Neural cell (in vitro differentiated cells): ENCODE measurements around the gene DTNBP1.

Source experiments
- EP300 ChIP-seq: fragments of 450-650 bp; conservative IDR thresholded peaks from 2 replicates; pipeline ENCODE4 v1.6.1; 2014; ENCODE audit warnings: antibody characterized with exemption, mild to moderate bottlenecking, moderate library complexity; ENCODE audit not compliant: poor library complexity, severe bottlenecking
- EZH2 ChIP-seq: fragments of 200-600, 300-800 bp; shearing (Covaris generic), sonication (generic); IDR thresholded peaks from 2 replicates; pipeline ENCODE4 v1.6.1; 2014; ENCODE audit warnings: antibody characterized with exemption, low read length, borderline replicate concordance, mild to moderate bottlenecking; ENCODE audit not compliant: insufficient read depth, poor library complexity, severe bottlenecking
- MXI1 ChIP-seq: fragments of 450-650 bp; conservative IDR thresholded peaks from 2 replicates; pipeline ENCODE4 v1.6.1; 2014; ENCODE audit warnings: antibody characterized with exemption, mild to moderate bottlenecking; ENCODE audit not compliant: poor library complexity, severe bottlenecking
- POLR2AphosphoS5 ChIP-seq: IDR thresholded peaks from 2 replicates; pipeline ENCODE4 v1.6.1; 2012
- RAD21 ChIP-seq: fragments of 450-650 bp; conservative IDR thresholded peaks from 2 replicates; pipeline ENCODE4 v1.6.1; 2014; ENCODE audit warnings: antibody characterized with exemption, mild to moderate bottlenecking, moderate library complexity
- TAF1 ChIP-seq: IDR thresholded peaks from 2 replicates; pipeline ENCODE4 v1.6.1; 2012; ENCODE audit warnings: low read depth
- TF ChIP-seq, protein P1 (sequence below): fragments of 450-650 bp; IDR thresholded peaks from 2 replicates; pipeline ENCODE4 v1.5.1; 2014; ENCODE audit warnings: antibody characterized with exemption, mild to moderate bottlenecking, moderate library complexity; ENCODE audit not compliant: poor library complexity, severe bottlenecking
- TF ChIP-seq, protein P2 (sequence below): IDR thresholded peaks from 2 replicates; pipeline ENCODE4 v1.6.1; 2012; ENCODE audit warnings: borderline replicate concordance

DNA sequence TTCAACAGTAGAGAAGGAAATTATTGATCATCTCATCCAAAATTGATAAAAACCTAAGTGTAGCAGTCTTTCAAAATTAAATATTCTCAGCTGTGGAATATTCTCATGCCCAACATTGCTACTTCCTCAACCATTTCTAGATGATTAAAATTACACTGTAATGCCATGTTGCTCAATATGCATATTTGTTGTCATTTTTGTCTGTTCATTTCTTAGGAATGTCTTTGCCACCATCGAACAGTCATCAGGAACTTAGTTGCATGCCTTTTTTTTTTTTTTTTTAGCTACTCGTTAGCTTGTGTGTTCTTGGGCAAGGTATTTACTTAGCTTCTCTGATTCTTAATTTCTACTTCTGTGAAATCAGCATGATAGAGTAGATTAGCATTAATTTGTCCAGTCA is 188.6 kb downstream of the DTNBP1 start:
- TF ChIP-seq RAD21, result no peak
- TF ChIP-seq, protein P1, sequence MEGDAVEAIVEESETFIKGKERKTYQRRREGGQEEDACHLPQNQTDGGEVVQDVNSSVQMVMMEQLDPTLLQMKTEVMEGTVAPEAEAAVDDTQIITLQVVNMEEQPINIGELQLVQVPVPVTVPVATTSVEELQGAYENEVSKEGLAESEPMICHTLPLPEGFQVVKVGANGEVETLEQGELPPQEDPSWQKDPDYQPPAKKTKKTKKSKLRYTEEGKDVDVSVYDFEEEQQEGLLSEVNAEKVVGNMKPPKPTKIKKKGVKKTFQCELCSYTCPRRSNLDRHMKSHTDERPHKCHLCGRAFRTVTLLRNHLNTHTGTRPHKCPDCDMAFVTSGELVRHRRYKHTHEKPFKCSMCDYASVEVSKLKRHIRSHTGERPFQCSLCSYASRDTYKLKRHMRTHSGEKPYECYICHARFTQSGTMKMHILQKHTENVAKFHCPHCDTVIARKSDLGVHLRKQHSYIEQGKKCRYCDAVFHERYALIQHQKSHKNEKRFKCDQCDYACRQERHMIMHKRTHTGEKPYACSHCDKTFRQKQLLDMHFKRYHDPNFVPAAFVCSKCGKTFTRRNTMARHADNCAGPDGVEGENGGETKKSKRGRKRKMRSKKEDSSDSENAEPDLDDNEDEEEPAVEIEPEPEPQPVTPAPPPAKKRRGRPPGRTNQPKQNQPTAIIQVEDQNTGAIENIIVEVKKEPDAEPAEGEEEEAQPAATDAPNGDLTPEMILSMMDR, result no peak
- TF ChIP-seq POLR2AphosphoS5, result no peak
- TF ChIP-seq EZH2, result no peak
- TF ChIP-seq MXI1, result no peak
- TF ChIP-seq, protein P2, sequence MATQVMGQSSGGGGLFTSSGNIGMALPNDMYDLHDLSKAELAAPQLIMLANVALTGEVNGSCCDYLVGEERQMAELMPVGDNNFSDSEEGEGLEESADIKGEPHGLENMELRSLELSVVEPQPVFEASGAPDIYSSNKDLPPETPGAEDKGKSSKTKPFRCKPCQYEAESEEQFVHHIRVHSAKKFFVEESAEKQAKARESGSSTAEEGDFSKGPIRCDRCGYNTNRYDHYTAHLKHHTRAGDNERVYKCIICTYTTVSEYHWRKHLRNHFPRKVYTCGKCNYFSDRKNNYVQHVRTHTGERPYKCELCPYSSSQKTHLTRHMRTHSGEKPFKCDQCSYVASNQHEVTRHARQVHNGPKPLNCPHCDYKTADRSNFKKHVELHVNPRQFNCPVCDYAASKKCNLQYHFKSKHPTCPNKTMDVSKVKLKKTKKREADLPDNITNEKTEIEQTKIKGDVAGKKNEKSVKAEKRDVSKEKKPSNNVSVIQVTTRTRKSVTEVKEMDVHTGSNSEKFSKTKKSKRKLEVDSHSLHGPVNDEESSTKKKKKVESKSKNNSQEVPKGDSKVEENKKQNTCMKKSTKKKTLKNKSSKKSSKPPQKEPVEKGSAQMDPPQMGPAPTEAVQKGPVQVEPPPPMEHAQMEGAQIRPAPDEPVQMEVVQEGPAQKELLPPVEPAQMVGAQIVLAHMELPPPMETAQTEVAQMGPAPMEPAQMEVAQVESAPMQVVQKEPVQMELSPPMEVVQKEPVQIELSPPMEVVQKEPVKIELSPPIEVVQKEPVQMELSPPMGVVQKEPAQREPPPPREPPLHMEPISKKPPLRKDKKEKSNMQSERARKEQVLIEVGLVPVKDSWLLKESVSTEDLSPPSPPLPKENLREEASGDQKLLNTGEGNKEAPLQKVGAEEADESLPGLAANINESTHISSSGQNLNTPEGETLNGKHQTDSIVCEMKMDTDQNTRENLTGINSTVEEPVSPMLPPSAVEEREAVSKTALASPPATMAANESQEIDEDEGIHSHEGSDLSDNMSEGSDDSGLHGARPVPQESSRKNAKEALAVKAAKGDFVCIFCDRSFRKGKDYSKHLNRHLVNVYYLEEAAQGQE, result no peak
- no peak for TF ChIP-seq TAF1
- TF ChIP-seq EP300, result no peak
